Ramos (cell line): ENCODE results near the gene LTK.

Source experiments
- in situ Hi-C: fragments of 300-500 bp; cut with MboI; formaldehyde crosslinking; loops from one replicate; pipeline ENCODE4 v1.14.3; 2022; ENCODE audit warnings: low sequenced_read_pairs; ENCODE audit not compliant: unreplicated experiment

Gene LTK

GRCh38 chr15:41536866-41537265 lies 23.2 kb upstream of the LTK start:
- in situ Hi-C loops = no loop called here

GRCh38 chr15:41535544-41535943 lies 21.9 kb upstream of the LTK start:
- in situ Hi-C loops = no loop called here

GRCh38 chr15:41530363-41530956 lies 16.8 kb upstream of the LTK start:
- in situ Hi-C loops = no loop called here

- in situ Hi-C loops = no loop called here
These were observed 9.5 kb upstream of the LTK start for GRCh38 chr15:41523097-41523496.

GRCh38 chr15:41521614-41522013 lies 8.0 kb upstream of the LTK start:
- in situ Hi-C loops = no loop called here

GRCh38 chr15:41520636-41521035 lies 7.0 kb upstream of the LTK start:
- in situ Hi-C loops = no loop called here

- in situ Hi-C loops = no loop called here
These were observed 4.3 kb upstream of the LTK start for GRCh38 chr15:41517895-41518449.

- in situ Hi-C loops = no loop called here
These were observed 604 bp downstream of the LTK start for GRCh38 chr15:41512940-41513505.

- in situ Hi-C loops = no loop called here
These were observed 1.1 kb downstream of the LTK start for GRCh38 chr15:41512512-41512939.

GRCh38 chr15:41511899-41512369 lies 1.7 kb downstream of the LTK start:
- in situ Hi-C loops = no loop called here

- in situ Hi-C loops = no loop called here
These were observed 2.2 kb downstream of the LTK start for GRCh38 chr15:41511331-41511898.

GRCh38 chr15:41510728-41511127 lies 2.9 kb downstream of the LTK start:
- in situ Hi-C loops = no loop called here

GRCh38 chr15:41507820-41508290 lies 5.8 kb downstream of the LTK start:
- in situ Hi-C loops = no loop called here

- in situ Hi-C loops = no loop called here
These were observed 6.8 kb downstream of the LTK start for GRCh38 chr15:41506796-41507341.

- in situ Hi-C loops = no loop called here
These were observed 7.9 kb downstream of the LTK start for GRCh38 chr15:41505776-41506175.

GRCh38 chr15:41504751-41505492 lies 8.7 kb downstream of the LTK start:
- in situ Hi-C loops = no loop called here

- in situ Hi-C loops = no loop called here
These were observed 10.0 kb downstream of the LTK start for GRCh38 chr15:41503669-41504010.

GRCh38 chr15:41502795-41503668 lies 10.6 kb downstream of the LTK start:
- in situ Hi-C loops = no loop called here

GRCh38 chr15:41501931-41502794 lies 11.5 kb downstream of the LTK start:
- in situ Hi-C loops = no loop called here
